Keratinocyte (primary cell): ENCODE results near the gene TBC1D4. TPM values are rescaled to one million over a fixed set of nuclear protein-coding genes. Genes with fewer than 3 reads are reported as not detected.

ENCODE experiments used
- DNase-seq: peaks from one replicate; pipeline ENCODE4 v3.0.0-alpha.2; 2011; ENCODE audit warnings: low read depth, missing footprints, low spot score
- FAIRE-seq: peaks from 2 replicates; lab custom pipeline; 2011; peaks lifted over from hg19 to GRCh38; lab: Jason Lieb, UNC
- H2AFZ ChIP-seq: 2 replicates; pipeline ENCODE4 v1.6.0; 2012; ENCODE audit warnings: low read length, control low read depth, inconsistent platforms; ENCODE audit not compliant: control insufficient read depth
- H3K27ac ChIP-seq: 2 replicates; pipeline ENCODE4 v1.5.1; 2011; ENCODE audit warnings: low read length; ENCODE audit not compliant: control insufficient read depth, insufficient read depth
- H3K27me3 ChIP-seq: 3 replicates; pipeline ENCODE4 v1.6.0; 2011; ENCODE audit warnings: low read length; ENCODE audit not compliant: control insufficient read depth, insufficient read depth; ENCODE audit errors: extremely low read depth
- H3K36me3 ChIP-seq, 2 experiments: 2 replicates in 1 of 2; 3 replicates in 1 of 2; pipeline ENCODE4 v1.5.1; 2011; ENCODE audit warnings: low read length in 2 of 2, mild to moderate bottlenecking in 1 of 2; ENCODE audit not compliant: control insufficient read depth in 2 of 2, insufficient read depth in 2 of 2; ENCODE audit errors: extremely low read depth in 1 of 2
- H3K4me1 ChIP-seq: 3 replicates; pipeline ENCODE4 v1.5.1; 2011; ENCODE audit warnings: low read length; ENCODE audit not compliant: control insufficient read depth, insufficient read depth; ENCODE audit errors: extremely low read depth
- H3K4me2 ChIP-seq: 3 replicates; pipeline ENCODE4 v1.6.0; 2011; ENCODE audit warnings: low read depth, low read length; ENCODE audit not compliant: control insufficient read depth, insufficient read depth; ENCODE audit errors: extremely low read depth
- H3K4me3 ChIP-seq, 3 experiments: fragments of 200-600 bp in 1 of 3; sonication (generic) in 1 of 3; 2 replicates in 2 of 3; 3 replicates in 1 of 3; pipeline ENCODE4 v1.5.1; 2011 to 2016; ENCODE audit warnings: low read length in 3 of 3, mild to moderate bottlenecking in 3 of 3, control low read depth in 2 of 3, inconsistent platforms in 1 of 3, low read depth in 1 of 3, mixed read lengths in 1 of 3, mixed run types in 1 of 3, moderate library complexity in 1 of 3; ENCODE audit not compliant: control insufficient read depth in 2 of 3, insufficient read depth in 2 of 3; ENCODE audit errors: extremely low read depth in 1 of 3
- H3K79me2 ChIP-seq: 2 replicates; pipeline ENCODE4 v1.6.0; 2012; ENCODE audit warnings: low read length; ENCODE audit not compliant: control insufficient read depth, insufficient read depth
- H3K9ac ChIP-seq: 3 replicates; pipeline ENCODE4 v1.6.0; 2011; ENCODE audit warnings: low read length; ENCODE audit not compliant: control insufficient read depth, insufficient read depth; ENCODE audit errors: extremely low read depth
- H3K9me1 ChIP-seq: 3 replicates; pipeline ENCODE4 v1.6.0; 2011; ENCODE audit warnings: low read length; ENCODE audit not compliant: control insufficient read depth, insufficient read depth; ENCODE audit errors: extremely low read depth
- H3K9me3 ChIP-seq: 2 replicates; pipeline ENCODE4 v1.5.1; 2012; ENCODE audit warnings: low read depth, low read length; ENCODE audit not compliant: control insufficient read depth
- H4K20me1 ChIP-seq: 3 replicates; pipeline ENCODE4 v1.6.0; 2011; ENCODE audit warnings: low read length; ENCODE audit not compliant: control insufficient read depth, insufficient read depth; ENCODE audit errors: extremely low read depth
- CTCF ChIP-seq, 3 experiments: IDR thresholded peaks in 1 of 3; conservative IDR thresholded peaks in 1 of 3; optimal IDR thresholded peaks in 1 of 3; 2 replicates in 2 of 3; 3 replicates in 1 of 3; pipeline versions ENCODE3 to v1.5.1; 2011; ENCODE audit warnings: low read length in 3 of 3, mild to moderate bottlenecking in 3 of 3, moderate library complexity in 2 of 3, control low read depth in 1 of 3, inconsistent platforms in 1 of 3; ENCODE audit not compliant: insufficient read depth in 2 of 3; ENCODE audit errors: extremely low read depth in 1 of 3
- EZH2 ChIP-seq: IDR thresholded peaks from one replicate; pipeline ENCODE4 v1.6.1; 2012; ENCODE audit warnings: inconsistent platforms, mild to moderate bottlenecking, low read length, moderate library complexity
- dilution Hi-C: fragments of 300-500 bp; cut with MboI; formaldehyde crosslinking; loops from one replicate; pipeline ENCODE4 v1.7.0; 2020; ENCODE audit warnings: low sequenced_read_pairs; ENCODE audit not compliant: extremely low pct_ligation_motif_present
- polyA plus RNA-seq, 5 experiments: library from polyadenylated mRNA; depleted of rRNA in 3 of 5; stranded (reverse) in 3 of 5; stranded (forward) in 1 of 5; unstranded in 1 of 5; fragments of >200 nt; gene quantifications; 1 replicate in 1 of 5; 2 replicates in 3 of 5; 3 replicates in 1 of 5; pipeline versions ENCODE4 v1.2.1 to v1.2.3, GENCODE V29; 2011 to 2012; ENCODE audit warnings: missing spikeins in 2 of 5, low read depth in 1 of 5, low replicate concordance in 1 of 5

The TBC1D4 gene
- polyA plus RNA-seq, 1 donor (not counting 4 experiments of a cell fraction or from before 2014, with no cell fraction given) = 14.2 TPM

- Histone ChIP-seq H3K9me3 (no peaks in the 10 kb centered on the region), H3K36me3 (no peaks in the 10 kb centered on the region), H2AFZ (no peak overlapping the region), H3K9me1 (peaks cover 2% of the 10 kb centered on the region), H3K27ac (no peak overlapping the region), H3K79me2 (peaks cover 10% of the 10 kb centered on the region), H3K27me3 (no peaks in the 10 kb centered on the region), H3K4me2 (no peak overlapping the region), H3K4me1 (peaks cover 13% of the 10 kb centered on the region), H3K4me3 (no peak overlapping the region), H3K9ac (no peak overlapping the region), H4K20me1 (peaks cover under 1% of the 10 kb centered on the region)
- FAIRE-seq (no peak), DNase-seq (no peak)
- dilution Hi-C loops = no loop called here
- TF ChIP-seq EZH2 (no peak), CTCF (optimal IDR thresholded peaks at IDR 0.05 in 1 of 3, IDR thresholded peaks at IDR 0.05 in 1 of 3, conservative IDR thresholded peaks at IDR 0.05 in 1 of 3; ENCODE audit: extremely low read depth in 1 of 3, insufficient read depth in 2 of 3, low read length in 3 of 3) (no peak)
Observed at GRCh38 chr13:75422028-75422427, 59.9 kb downstream of the TBC1D4 start.

GRCh38 chr13:75421133-75421532 is 60.8 kb downstream of the TBC1D4 start:
- FAIRE-seq (no peak), DNase-seq (no peak)
- Histone ChIP-seq H3K9me3 (no peaks in the 10 kb centered on the region), H3K4me1 (peaks cover 22% of the 10 kb centered on the region), H3K27me3 (no peaks in the 10 kb centered on the region), H2AFZ (no peak overlapping the region), H3K9me1 (peaks cover 4% of the 10 kb centered on the region), H4K20me1 (peaks cover 5% of the 10 kb centered on the region), H3K79me2 (peaks cover 17% of the 10 kb centered on the region), H3K4me2 (no peak overlapping the region), H3K27ac (no peak overlapping the region), H3K4me3 (no peak overlapping the region), H3K9ac (no peak overlapping the region), H3K36me3 (no peaks in the 10 kb centered on the region)
- dilution Hi-C loops = no loop called here
- TF ChIP-seq CTCF (optimal IDR thresholded peaks at IDR 0.05 in 1 of 3, IDR thresholded peaks at IDR 0.05 in 1 of 3, conservative IDR thresholded peaks at IDR 0.05 in 1 of 3; ENCODE audit: extremely low read depth in 1 of 3, insufficient read depth in 2 of 3, low read length in 3 of 3) (no peak), EZH2 (no peak)
